Stimulated activated CD8-positive, alpha-beta memory T cell treated with anti-CD3 and anti-CD28 coated beads, Interleukin-15, amount 100 ng/mL, for 24 hours (primary cell): ENCODE measurements around the gene SLC11A2.
"Not testable (repeated sequence)": the region's sequence is repeated elsewhere in the genome, so short reads cannot be mapped to it uniquely, and the experiment has no call there.

Source experiments
- DNase-seq: peaks from one replicate; pipeline ENCODE4 v3.0.0-alpha.2; 2020; ENCODE audit warnings: low read depth

The SLC11A2 gene

GRCh38 chr12:50990147-50990727 lies 35.9 kb downstream of the SLC11A2 start:
- no peak for DNase-seq

DNA sequence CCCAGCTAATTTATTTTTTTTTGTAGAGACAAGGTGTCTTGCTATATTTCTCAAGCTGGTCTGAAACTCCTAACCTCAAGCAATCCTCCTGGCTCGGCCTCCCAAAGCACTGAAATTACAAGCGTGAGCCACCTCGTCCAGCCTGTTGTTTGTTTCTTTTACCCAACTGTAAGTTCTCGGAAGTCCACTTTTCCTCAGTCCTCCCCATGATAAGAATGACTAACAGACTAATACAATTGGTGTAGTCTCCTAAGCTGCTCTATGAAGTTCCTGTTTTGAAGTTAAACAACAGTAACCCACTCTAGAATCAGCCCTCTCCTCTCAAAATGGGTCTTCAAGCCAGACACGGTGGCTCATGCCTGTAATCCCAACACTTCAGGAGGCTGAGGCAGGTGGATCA lies 37.3 kb downstream of the SLC11A2 start:
- no peak for DNase-seq

- no peak for DNase-seq
These were observed 38.1 kb downstream of the SLC11A2 start for GRCh38 chr12:50988051-50988450.

DNA sequence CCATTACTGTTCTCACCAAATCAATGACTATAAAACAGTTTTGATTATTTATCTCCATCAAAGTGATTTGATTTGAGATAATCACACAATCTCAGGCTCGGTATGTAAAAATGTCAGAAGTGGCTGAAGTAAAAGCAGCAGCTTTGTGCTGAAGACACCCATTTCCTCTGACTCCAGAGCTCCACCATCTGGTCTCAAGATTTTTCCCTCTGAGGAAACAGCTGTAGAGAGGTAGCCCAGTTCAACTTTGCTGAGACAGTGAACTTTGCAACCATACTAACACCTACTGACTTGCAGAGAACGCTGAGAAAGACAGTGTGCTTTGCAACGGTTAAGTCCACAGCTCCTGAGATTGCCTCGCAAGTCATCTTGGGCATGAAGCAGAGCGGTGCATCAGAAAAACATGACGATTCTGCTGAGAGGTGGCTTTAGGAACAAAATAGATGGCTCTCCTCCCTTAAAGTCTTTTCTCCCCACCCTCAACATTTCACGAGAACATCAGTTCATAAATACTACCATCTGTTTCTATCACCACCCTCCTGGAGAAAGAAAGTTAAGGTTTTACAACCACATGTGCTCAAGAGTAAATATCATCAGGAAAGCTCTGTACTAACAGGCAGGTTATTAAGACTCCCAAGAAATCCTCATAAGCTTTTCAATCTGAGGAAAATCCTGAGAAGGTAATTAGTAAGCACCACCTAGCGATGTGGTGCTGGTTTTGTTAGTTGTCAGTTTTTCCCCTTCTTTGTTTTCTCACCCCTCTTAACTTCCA lies 39.0 kb downstream of the SLC11A2 start:
- DNase-seq, result no peak

DNA sequence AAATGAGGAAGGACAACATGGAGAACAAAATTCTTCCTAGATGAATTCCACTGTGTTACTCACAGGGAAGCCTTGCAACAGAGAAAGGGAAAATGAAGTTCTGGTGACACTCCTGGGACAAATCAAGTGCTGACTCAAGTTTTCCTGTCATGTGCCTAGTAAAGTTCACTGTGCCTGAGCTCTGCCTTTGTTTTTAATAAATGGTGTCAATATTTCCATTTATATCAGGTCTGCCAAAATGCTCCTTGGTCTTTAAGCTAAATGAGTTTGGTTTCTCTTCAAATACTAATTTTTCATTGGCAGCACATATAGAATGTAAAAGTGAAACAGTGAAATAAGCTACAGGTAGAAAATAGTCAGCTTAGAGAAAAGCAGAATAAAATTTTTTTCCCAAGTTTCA lies 40.9 kb downstream of the SLC11A2 start:
- DNase-seq, result no peak

DNA sequence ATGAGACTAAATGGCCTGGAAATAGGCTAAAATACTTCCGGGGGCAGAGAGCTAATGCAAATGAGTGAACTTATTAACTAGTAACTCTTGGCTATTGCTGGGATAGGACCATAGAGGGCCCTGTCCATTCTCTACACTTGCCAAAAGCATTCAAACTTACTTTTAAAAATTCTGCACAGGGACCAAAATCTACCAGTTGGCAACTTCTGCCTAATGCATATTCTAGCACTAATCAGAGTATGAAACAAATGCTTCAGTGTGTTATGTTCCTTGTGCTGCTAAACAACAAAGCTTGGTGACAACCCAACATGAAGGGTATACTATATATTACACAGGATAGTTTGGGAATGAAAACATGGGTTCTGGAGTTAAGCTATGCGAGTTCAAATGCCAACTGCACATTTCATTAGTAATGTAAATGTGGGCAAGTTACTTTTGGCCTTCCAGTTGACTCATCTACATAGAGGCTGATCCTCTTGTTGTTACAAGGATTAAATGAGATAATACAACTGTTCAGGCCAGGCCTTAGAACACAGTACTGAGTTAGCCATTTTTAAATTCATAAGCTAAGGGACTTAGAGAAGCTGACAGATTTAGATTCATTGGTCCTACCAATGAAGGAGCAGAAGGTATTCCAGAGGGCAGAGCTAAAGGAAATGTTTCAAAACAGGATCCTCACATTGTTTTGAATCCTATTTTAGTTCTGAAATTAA lies 41.4 kb downstream of the SLC11A2 start:
- no peak for DNase-seq

DNA sequence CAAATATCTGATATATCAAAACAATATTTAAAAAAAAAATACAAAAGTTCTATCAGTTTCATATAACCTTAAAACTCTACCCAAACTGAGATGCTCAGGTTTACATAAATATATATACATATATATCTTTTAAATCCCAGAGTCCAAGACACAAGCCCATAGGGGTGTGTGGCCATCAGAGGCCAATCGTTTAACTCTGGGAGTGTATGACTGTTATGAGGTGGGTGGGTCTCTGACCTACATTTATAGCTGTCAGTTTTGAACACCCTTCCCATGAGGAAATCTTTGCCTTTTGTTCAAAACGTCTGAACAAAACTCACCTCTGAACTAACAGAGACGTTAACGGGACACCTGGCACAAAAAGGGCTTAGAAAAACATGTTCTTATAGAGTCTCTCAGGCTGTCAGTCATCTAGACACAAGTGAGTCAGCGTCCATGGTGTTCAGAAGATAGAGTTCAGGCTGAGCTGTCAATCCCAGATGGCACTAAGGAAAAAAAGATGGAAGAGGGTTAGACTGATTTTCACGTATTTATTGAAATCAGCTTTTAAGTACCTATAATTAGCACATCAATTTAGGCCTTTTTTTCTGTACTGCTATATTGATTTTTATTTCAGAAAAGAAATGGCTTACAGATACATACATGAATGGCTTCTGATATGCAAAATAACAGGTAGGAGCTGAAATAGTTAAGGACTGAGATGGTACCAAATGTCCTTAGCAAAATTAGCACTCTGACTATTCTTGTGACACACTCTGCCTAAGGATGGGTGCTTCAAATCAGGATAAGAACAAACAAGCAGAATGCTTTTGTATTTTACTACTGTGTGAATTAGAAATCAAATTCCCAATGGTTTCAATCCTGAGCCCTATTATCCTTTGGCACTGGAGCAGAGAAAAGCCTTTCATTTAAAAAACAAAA lies 44.6 kb downstream of the SLC11A2 start:
- DNase-seq, result no peak

DNA sequence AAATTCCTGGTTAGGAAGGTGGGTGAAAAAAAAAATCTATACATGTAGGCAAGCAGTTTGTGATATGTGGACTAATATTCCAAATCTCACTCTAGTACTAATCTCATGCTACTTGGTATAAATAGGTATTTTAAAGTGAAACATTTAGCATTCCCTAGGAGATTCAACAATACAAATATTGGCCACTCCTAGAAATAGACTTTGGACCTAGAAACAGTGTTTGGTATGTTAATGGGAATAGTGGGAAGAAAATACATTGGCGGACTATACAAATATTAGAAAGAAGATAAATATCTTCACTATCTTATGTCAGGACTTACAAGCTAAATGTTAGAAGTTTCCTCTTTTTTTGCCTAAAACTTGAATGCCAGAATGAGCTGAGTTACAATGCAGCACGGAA lies 45.6 kb downstream of the SLC11A2 start:
- DNase-seq, result no peak

DNA sequence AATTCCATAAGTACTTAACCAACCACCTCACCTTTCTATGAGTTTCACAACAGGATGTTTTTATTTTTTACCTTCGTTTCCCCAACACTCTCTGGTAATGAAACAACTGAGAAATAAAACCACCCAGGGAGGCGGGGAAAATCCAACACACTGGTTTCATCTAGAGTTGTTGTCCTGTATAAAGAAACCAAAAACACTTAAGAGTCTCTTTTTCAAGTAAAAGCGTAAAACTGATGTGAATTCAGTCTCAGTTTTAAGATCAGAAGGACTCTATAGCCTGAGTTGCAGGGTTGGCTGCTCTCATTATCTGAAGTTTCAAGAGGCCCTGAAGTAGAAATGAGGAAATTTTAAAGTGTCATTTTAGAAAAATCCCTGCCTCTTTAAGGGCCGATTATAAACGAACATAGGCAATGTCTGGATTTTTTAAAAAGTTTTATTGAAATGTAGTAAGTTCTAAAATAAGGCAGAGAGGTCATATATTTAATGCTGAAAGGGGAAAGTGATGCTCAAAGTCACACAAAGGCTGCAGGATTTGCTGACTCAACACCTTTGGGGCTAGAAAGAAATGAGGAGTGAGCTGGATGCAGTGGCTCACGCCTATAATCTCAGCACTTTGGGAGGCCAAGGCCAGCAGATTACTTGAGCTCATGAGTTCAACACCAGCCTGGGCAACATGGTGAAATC lies 46.7 kb downstream of the SLC11A2 start:
- DNase-seq, result no peak

GRCh38 chr12:50971946-50972345 lies 54.2 kb downstream of the SLC11A2 start:
- DNase-seq, result no peak

DNA sequence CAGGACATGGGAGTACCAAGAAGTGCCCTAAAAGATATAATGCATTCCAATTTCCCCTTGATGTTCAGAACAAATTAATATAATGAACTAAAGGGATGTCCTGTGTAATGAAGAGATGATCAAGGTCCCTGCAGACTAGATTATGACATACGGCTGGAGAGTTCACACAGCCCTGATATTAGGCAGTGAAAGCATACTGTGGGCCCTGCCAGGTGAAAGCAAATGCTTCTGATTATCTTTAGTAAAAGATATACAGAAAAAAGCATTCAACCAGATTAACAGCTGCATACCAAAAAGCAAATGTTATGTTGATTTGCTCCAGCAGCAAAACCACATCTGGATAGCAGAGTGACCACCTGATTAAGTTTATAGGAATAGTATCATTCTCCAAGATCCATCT lies 61.8 kb downstream of the SLC11A2 start:
- DNase-seq, result no peak

DNA sequence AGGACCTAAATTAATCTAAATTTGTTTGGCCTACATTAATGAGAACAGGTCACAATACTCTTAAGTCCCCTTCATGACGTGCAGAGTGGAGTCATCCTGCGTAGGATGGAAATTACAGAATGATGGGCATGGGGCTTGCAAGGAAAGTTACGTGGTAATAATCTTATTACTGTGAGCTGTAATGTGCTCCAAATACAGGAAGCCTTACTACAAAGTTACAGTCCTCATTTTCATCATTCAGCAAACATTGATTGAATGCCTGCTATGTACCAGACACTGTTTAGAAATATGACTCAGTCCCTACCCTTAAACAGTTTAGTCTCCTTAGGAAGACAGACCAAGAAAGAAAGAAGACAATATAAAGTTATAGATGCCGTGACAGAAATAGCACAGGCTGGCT lies 64.5 kb downstream of the SLC11A2 start:
- DNase-seq, result no peak

GRCh38 chr12:50960130-50960529 lies 66.1 kb downstream of the SLC11A2 start:
- no peak for DNase-seq

GRCh38 chr12:50955697-50956096 lies 70.5 kb downstream of the SLC11A2 start:
- DNase-seq, result no peak

DNA sequence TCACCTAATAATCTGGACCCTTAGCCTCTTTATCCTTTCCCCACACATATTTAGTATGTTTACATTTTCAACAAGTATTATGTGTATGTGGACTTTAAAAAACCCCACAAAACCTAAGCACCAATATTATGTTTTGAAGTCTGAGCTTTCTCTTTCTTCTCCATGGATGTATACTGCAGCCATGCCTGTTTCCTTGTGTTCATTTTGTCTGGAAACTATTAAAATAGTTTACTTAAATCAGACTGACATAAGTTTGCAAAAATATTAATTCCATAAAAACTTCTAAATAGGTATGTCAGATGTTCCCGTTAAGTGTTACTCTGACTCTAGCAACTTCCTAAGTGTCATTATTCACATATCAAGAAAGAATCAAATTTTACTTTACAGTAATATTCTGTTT lies 70.9 kb downstream of the SLC11A2 start:
- DNase-seq, result no peak

GRCh38 chr12:50954789-50955188 lies 71.4 kb downstream of the SLC11A2 start:
- DNase-seq, result not testable (repeated sequence)

GRCh38 chr12:50953047-50953446 lies 73.1 kb downstream of the SLC11A2 start:
- no peak for DNase-seq

DNA sequence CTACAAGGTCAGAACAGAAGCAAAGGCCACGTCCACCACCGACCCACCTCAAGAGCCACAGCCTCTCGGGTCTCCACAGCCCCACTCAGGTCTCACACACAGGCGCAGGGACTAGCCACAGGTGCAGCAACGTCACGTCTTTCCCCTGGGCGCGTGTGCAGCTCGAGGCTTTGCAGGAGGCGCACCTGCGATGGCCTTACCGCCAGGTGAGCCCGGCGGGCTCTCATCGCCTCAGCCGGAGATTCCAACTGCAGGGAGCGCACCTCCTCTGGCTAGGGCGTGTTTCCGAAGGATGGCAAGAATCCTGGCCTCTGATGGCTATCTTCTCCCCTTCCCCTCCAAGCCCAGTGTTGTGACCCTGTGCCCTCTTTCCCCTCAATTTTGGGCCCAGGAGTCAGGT lies 73.7 kb downstream of the SLC11A2 start, which contains the start of gene HIGD1C:
HIGD1C (plus strand) TSS at position 35 of the 400 bp plus-strand sequence. CDS start 1,455 bp downstream, outside the sequence.
- no peak for DNase-seq

DNA sequence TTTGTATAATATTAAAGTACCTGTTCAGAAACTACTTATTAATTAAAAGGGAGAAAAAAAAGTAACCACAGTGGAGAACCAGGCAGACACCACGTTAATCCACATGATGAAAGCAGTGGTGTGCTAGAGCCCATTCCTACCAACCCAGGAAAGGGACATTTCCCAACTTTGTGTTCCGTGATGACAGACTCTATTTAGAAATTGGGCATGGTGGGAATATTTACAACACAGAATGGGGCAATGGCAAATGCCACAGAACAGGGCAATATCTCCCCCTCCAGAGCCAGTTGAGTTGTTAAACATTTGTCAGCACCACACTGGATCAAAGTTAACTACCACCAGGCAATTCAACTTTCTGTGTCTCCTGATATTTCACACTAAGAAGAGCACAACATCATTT lies 75.1 kb downstream of the SLC11A2 start:
- no peak for DNase-seq

- no peak for DNase-seq
These were observed 76.3 kb downstream of the SLC11A2 start for GRCh38 chr12:50949801-50950302.

DNA sequence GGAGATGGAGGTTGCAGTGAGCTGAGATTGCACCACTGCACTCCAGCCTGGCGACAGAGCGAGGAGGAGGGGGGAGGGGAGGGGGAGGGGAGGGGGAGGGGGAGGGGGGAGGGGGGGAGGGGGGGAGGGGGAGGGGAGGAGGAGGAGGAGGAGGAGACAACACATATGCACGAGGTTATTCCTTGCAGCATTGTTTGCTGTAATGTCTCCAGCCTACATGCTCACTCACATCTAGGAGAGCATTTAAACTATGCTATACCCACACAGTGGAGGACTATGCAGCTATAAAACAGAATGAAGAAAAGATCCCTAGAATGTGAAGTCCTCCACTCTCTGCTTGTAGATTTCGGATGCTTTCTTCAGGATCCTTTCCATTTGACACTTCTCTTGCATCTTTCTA lies 77.4 kb downstream of the SLC11A2 start:
- no peak for DNase-seq
